OCI-LY1 (cell line): ENCODE data around the gene SLC39A11.

Source experiments
- CTCF ChIP-seq: fragments of 200-600 bp; sonication (generic), shearing (Covaris generic); IDR thresholded peaks from 2 replicates; pipeline ENCODE4 v1.5.1; 2017; ENCODE audit warnings: mild to moderate bottlenecking, antibody characterized with exemption, low read length, moderate library complexity, mixed read lengths
- EZH2 ChIP-seq: fragments of 200-600 bp; sonication (generic), shearing (Covaris generic); IDR thresholded peaks from 2 replicates; pipeline ENCODE4 v1.8.0; 2017; ENCODE audit warnings: borderline replicate concordance, mixed run types, mild to moderate bottlenecking, antibody characterized with exemption, low read length, moderate library complexity, mixed read lengths

GRCh38 chr17:73060721-73061120 lies 31.8 kb downstream of the SLC39A11 start:
- TF ChIP-seq CTCF (no peak), EZH2 (no peak)
